ENCODE measurements around the gene CHST15. TPM values are rescaled to one million over a fixed set of nuclear protein-coding genes. Genes with fewer than 3 reads are reported as not detected.

Gene CHST15
- total and polyA plus RNA-seq, 4 donors = 2.9 to 16.5 (median 6.4) TPM

- no peaks in the 10 kb centered on the region for H3K36me3 ChIP-seq (ENCODE audit: control insufficient read depth in 4 of 4, insufficient read depth in 3 of 4, low read depth in 1 of 4, low read length in 3 of 4)
- WGBS = 78% methylated on average over 14 of the region's 14 CpGs
- peak overlapping the region; percentile 32 to 42 for H3K27ac ChIP-seq (ENCODE audit: low read depth in 1 of 2, low read length in 2 of 2)
- no peaks in the 10 kb centered on the region for H3K9me3 ChIP-seq (ENCODE audit: control insufficient read depth in 4 of 4, low read length in 3 of 4)
- no peak overlapping the region for H3K4me3 ChIP-seq (ENCODE audit: low read depth in 1 of 3, low read length in 3 of 3)
- peaks cover 0 to 6% (median 3%) of the 10 kb centered on the region in 4 donors for H3K4me1 ChIP-seq (ENCODE audit: control insufficient read depth in 4 of 4, insufficient read depth in 4 of 4, low read length in 3 of 4)
- no peaks in the 10 kb centered on the region for H3K27me3 ChIP-seq (ENCODE audit: control insufficient read depth in 4 of 4, insufficient read depth in 4 of 4, low read length in 3 of 4)
- H3K9ac ChIP-seq (ENCODE audit: low read depth in 1 of 2, low read length in 2 of 2) = no peak overlapping the region
- no peak for DNase-seq (ENCODE audit: low spot score)
- TF ChIP-seq FOXA1 (IDR thresholded peaks at IDR 0.05) (no peak), YY1 (IDR thresholded peaks at IDR 0.05) (no peak), HNF4A (conservative IDR thresholded peaks at IDR 0.05) (no peak), EGR1 (IDR thresholded peaks at IDR 0.05; ENCODE audit: low read depth in 2 of 2) (no peak), RXRA (IDR thresholded peaks at IDR 0.05) (no peak), CTCF (IDR thresholded peaks at IDR 0.05; ENCODE audit: low read depth, low read length, missing input control) (no peak), FOXA2 (IDR thresholded peaks at IDR 0.05) (no peak)
These were observed 7.2 kb downstream of the CHST15 start for GRCh38 chr10:124086097-124086710.

GRCh38 chr10:124085680-124086079 lies 7.7 kb downstream of the CHST15 start:
- WGBS = 78% methylated on average over 7 of the region's 7 CpGs
- H3K4me3 ChIP-seq (ENCODE audit: low read depth in 1 of 3, low read length in 3 of 3) = no peak overlapping the region
- H3K36me3 ChIP-seq (ENCODE audit: control insufficient read depth in 4 of 4, insufficient read depth in 3 of 4, low read depth in 1 of 4, low read length in 3 of 4) = no peaks in the 10 kb centered on the region
- H3K9me3 ChIP-seq (ENCODE audit: control insufficient read depth in 4 of 4, low read length in 3 of 4) = no peaks in the 10 kb centered on the region
- peaks cover 0 to 6% (median 2%) of the 10 kb centered on the region in 4 donors for H3K4me1 ChIP-seq (ENCODE audit: control insufficient read depth in 4 of 4, insufficient read depth in 4 of 4, low read length in 3 of 4)
- no peak overlapping the region for H3K9ac ChIP-seq (ENCODE audit: low read depth in 1 of 2, low read length in 2 of 2)
- DNase-seq (ENCODE audit: low spot score) = no peak
- TF ChIP-seq EGR1 (IDR thresholded peaks at IDR 0.05; ENCODE audit: low read depth in 2 of 2) (no peak), YY1 (IDR thresholded peaks at IDR 0.05) (no peak)
- H3K27ac ChIP-seq (ENCODE audit: low read depth in 1 of 2, low read length in 2 of 2) = peak overlapping the region; percentile 32 to 42
- H3K27me3 ChIP-seq (ENCODE audit: control insufficient read depth in 4 of 4, insufficient read depth in 4 of 4, low read length in 3 of 4) = no peaks in the 10 kb centered on the region

- H3K9me3 ChIP-seq (ENCODE audit: control insufficient read depth in 4 of 4, low read length in 3 of 4) = no peaks in the 10 kb centered on the region
- DNase-seq (ENCODE audit: low spot score) = no peak
- WGBS = 76% methylated on average over 9 of the region's 9 CpGs
- no peak overlapping the region for H3K9ac ChIP-seq (ENCODE audit: low read depth in 1 of 2, low read length in 2 of 2)
- no peak for TF ChIP-seq RAD21 (IDR thresholded peaks at IDR 0.05)
- no peak for TF ChIP-seq REST (IDR thresholded peaks at IDR 0.05)
- TF ChIP-seq ZBTB33 (IDR thresholded peaks at IDR 0.05) = no peak
- TF ChIP-seq HNF4G (IDR thresholded peaks at IDR 0.05) = no peak
- no peaks in the 10 kb centered on the region for H3K27me3 ChIP-seq (ENCODE audit: control insufficient read depth in 4 of 4, insufficient read depth in 4 of 4, low read length in 3 of 4)
- H3K4me1 ChIP-seq (ENCODE audit: control insufficient read depth in 4 of 4, insufficient read depth in 4 of 4, low read length in 3 of 4) = peaks cover 0 to 6% (median 0%) of the 10 kb centered on the region in 4 donors
- H3K4me3 ChIP-seq (ENCODE audit: low read depth in 1 of 3, low read length in 3 of 3) = no peak overlapping the region
- H3K27ac ChIP-seq (ENCODE audit: low read depth in 1 of 2, low read length in 2 of 2) = peak overlapping the region; percentile 63 to 66
- H3K36me3 ChIP-seq (ENCODE audit: control insufficient read depth in 4 of 4, insufficient read depth in 3 of 4, low read depth in 1 of 4, low read length in 3 of 4) = no peaks in the 10 kb centered on the region
These were observed 8.7 kb downstream of the CHST15 start for GRCh38 chr10:124084708-124085107.
